ENCODE measurements around the gene GID8.

DNA sequence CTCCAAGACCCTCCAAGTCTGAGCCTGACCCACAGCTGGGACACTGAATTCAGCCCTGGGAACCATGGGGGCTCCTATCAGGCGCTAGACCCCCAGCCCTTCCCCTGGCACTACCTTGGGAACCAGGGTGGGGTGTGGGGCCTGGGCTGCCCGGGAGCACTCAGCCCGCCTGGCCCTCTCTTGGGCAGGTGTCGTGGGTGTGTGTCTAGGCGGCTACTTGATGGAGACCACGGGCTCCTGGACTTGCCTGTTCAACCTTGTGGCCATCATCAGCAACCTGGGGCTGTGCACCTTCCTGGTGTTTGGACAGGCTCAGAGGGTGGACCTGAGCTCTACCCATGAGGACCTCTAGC, 29.2 kb downstream of the GID8 start:
- TF ChIP-seq, protein P1, sequence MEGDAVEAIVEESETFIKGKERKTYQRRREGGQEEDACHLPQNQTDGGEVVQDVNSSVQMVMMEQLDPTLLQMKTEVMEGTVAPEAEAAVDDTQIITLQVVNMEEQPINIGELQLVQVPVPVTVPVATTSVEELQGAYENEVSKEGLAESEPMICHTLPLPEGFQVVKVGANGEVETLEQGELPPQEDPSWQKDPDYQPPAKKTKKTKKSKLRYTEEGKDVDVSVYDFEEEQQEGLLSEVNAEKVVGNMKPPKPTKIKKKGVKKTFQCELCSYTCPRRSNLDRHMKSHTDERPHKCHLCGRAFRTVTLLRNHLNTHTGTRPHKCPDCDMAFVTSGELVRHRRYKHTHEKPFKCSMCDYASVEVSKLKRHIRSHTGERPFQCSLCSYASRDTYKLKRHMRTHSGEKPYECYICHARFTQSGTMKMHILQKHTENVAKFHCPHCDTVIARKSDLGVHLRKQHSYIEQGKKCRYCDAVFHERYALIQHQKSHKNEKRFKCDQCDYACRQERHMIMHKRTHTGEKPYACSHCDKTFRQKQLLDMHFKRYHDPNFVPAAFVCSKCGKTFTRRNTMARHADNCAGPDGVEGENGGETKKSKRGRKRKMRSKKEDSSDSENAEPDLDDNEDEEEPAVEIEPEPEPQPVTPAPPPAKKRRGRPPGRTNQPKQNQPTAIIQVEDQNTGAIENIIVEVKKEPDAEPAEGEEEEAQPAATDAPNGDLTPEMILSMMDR (IDR thresholded peaks at IDR 0.05) = no peak
- TF ChIP-seq EZH2 (IDR thresholded peaks at IDR 0.05) = no peak
- TF ChIP-seq EZH2phosphoT487 (IDR thresholded peaks at IDR 0.05) = no peak

All from neural progenitor cell (in vitro differentiated cells).